IMR-90 (cell line): ENCODE data around the gene RETN. TPM values are rescaled to one million over a fixed set of nuclear protein-coding genes. Genes with fewer than 3 reads are reported as not detected.

Experiments
- ATAC-seq: fragments of 200-7000 bp; cut with Tn5 transposase; 2 replicates; pipeline ENCODE4 v1.9.1; 2020; ENCODE audit warnings: low read depth, mild to moderate bottlenecking, moderate library complexity
- BruUV-seq: library from RNA; stranded (reverse); fragments of 400-500 nt; replicated peaks from 2 replicates; lab custom pipeline; 2021; lab: Mats Ljungman, UMichigan
- CTCF ChIA-PET: fragments of 300-600 bp; formaldehyde crosslinking; extraction: SDS; loops from one replicate; lab custom pipeline; 2021; ENCODE audit warnings: antibody characterized with exemption; lab: Yijun Ruan, JAX
- POLR2A ChIA-PET: fragments of 300-600 bp; sonication (Branson Sonifier 250); formaldehyde crosslinking; loops from one replicate; lab custom pipeline; 2022; ENCODE audit warnings: antibody characterized with exemption; ENCODE audit not compliant: unreplicated experiment; lab: Charles Lee
- DNase-seq: peaks from one replicate; pipeline ENCODE4 v3.0.0; 2013
- H2AFZ ChIP-seq: replicated peaks from 2 replicates; pipeline ENCODE3; 2013; ENCODE audit warnings: low read length, mild to moderate bottlenecking; ENCODE audit not compliant: poor library complexity
- H2AK5ac ChIP-seq: 2 replicates; pipeline ENCODE4 v1.6.1; 2013; ENCODE audit warnings: low read depth, low read length, inconsistent platforms
- H2AK9ac ChIP-seq: replicated peaks from 2 replicates; pipeline ENCODE3; 2013; ENCODE audit warnings: mild to moderate bottlenecking, low read depth, low read length, moderate library complexity; ENCODE audit not compliant: poor library complexity
- H2BK120ac ChIP-seq: 2 replicates; pipeline ENCODE4 v1.6.1; 2013; ENCODE audit warnings: low read depth, low read length, inconsistent platforms
- H2BK15ac ChIP-seq: 3 replicates; pipeline ENCODE4 v1.6.1; 2013; ENCODE audit warnings: low read depth, low read length, inconsistent platforms
- H2BK20ac ChIP-seq: 2 replicates; pipeline ENCODE4 v1.6.1; 2013; ENCODE audit warnings: low read depth, mild to moderate bottlenecking, inconsistent platforms, low read length, moderate library complexity
- H2BK5ac ChIP-seq: 2 replicates; pipeline ENCODE4 v1.6.1; 2013; ENCODE audit warnings: mild to moderate bottlenecking, low read depth, low read length, inconsistent platforms; ENCODE audit not compliant: poor library complexity, severe bottlenecking
- H3K14ac ChIP-seq: replicated peaks from 2 replicates; pipeline ENCODE4 v1.6.1; 2013; ENCODE audit warnings: low read depth, low read length, inconsistent platforms
- H3K18ac ChIP-seq: 2 replicates; pipeline ENCODE4 v1.6.1; 2013; ENCODE audit warnings: low read depth, low read length, control low read depth
- H3K23ac ChIP-seq: 2 replicates; pipeline ENCODE4 v1.6.1; 2013; ENCODE audit warnings: low read depth, low read length, inconsistent platforms
- H3K27ac ChIP-seq: 2 replicates; pipeline ENCODE4 v1.5.1; 2013; ENCODE audit warnings: mild to moderate bottlenecking, control low read depth, low read length; ENCODE audit not compliant: insufficient read depth
- H3K27me3 ChIP-seq: 2 replicates; pipeline ENCODE4 v1.6.1; 2013; ENCODE audit warnings: low read length; ENCODE audit not compliant: control insufficient read depth, insufficient read depth
- H3K36me3 ChIP-seq: 2 replicates; pipeline ENCODE4 v1.6.1; 2013; ENCODE audit warnings: low read length, mixed read lengths; ENCODE audit not compliant: control insufficient read depth, insufficient read depth
- H3K4ac ChIP-seq: 2 replicates; pipeline ENCODE4 v1.6.1; 2013; ENCODE audit warnings: low read depth, low read length, inconsistent platforms
- H3K4me1 ChIP-seq: 2 replicates; pipeline ENCODE4 v1.6.1; 2013; ENCODE audit warnings: low read length, mixed read lengths; ENCODE audit not compliant: control insufficient read depth, insufficient read depth
- H3K4me2 ChIP-seq: 2 replicates; pipeline ENCODE4 v1.6.1; 2013; ENCODE audit warnings: low read depth, mild to moderate bottlenecking, control low read depth, low read length, moderate library complexity
- H3K4me3 ChIP-seq: 2 replicates; pipeline ENCODE4 v1.5.1; 2013; ENCODE audit warnings: low read depth, mild to moderate bottlenecking, control low read depth, low read length, moderate library complexity; ENCODE audit not compliant: insufficient read depth
- H3K56ac ChIP-seq: 2 replicates; pipeline ENCODE4 v1.6.1; 2013; ENCODE audit warnings: low read length, inconsistent platforms; ENCODE audit not compliant: insufficient read depth; ENCODE audit errors: extremely low read depth
- H3K79me1 ChIP-seq, 2 experiments: 2 replicates each; pipeline ENCODE4 v1.6.1; 2013; ENCODE audit warnings: low read length in 2 of 2, inconsistent platforms in 1 of 2, low read depth in 1 of 2
- H3K9ac ChIP-seq: 2 replicates; pipeline ENCODE4 v1.6.1; 2013; ENCODE audit warnings: low read depth, low read length, control low read depth
- H3K9me1 ChIP-seq: 2 replicates; pipeline ENCODE4 v1.6.1; 2013; ENCODE audit warnings: low read length, inconsistent platforms; ENCODE audit not compliant: insufficient read depth
- H3K9me3 ChIP-seq: 2 replicates; pipeline ENCODE4 v1.6.1; 2013; ENCODE audit warnings: low read length; ENCODE audit not compliant: control insufficient read depth, insufficient read depth
- H4K20me1 ChIP-seq: 2 replicates; pipeline ENCODE4 v1.6.1; 2013; ENCODE audit warnings: low read length, inconsistent platforms; ENCODE audit not compliant: insufficient read depth
- H4K5ac ChIP-seq: 2 replicates; pipeline ENCODE4 v1.6.1; 2013; ENCODE audit warnings: mild to moderate bottlenecking, low read depth, low read length, control low read depth
- H4K8ac ChIP-seq, 2 experiments: 2 replicates each; pipeline ENCODE4 v1.6.1; 2013; ENCODE audit warnings: low read depth in 2 of 2, low read length in 2 of 2, control low read depth in 1 of 2, inconsistent platforms in 1 of 2
- H4K91ac ChIP-seq: 2 replicates; pipeline ENCODE4 v1.6.1; 2013; ENCODE audit warnings: low read depth, low read length, inconsistent platforms; ENCODE audit not compliant: insufficient read depth
- BHLHE40 ChIP-seq: fragments of 150-350 bp; IDR thresholded peaks from 2 replicates; pipeline ENCODE4 v1.6.1; 2016; ENCODE audit warnings: mild to moderate bottlenecking, low read depth, low read length
- CEBPB ChIP-seq: IDR thresholded peaks from 2 replicates; pipeline ENCODE4 v1.6.1; 2012; ENCODE audit warnings: low read depth, low read length, improper control_type of control experiment
- CHD1 ChIP-seq: IDR thresholded peaks from 2 replicates; pipeline ENCODE4 v1.6.1; 2012; ENCODE audit warnings: low read depth, low read length, improper control_type of control experiment
- ELK1 ChIP-seq: fragments of 150-350 bp; IDR thresholded peaks from 2 replicates; pipeline ENCODE4 v1.6.1; 2016; ENCODE audit warnings: low read depth, mild to moderate bottlenecking, low read length, moderate library complexity, borderline replicate concordance
- FOS ChIP-seq: fragments of 150-350 bp; IDR thresholded peaks from 2 replicates; pipeline ENCODE4 v1.6.1; 2016; ENCODE audit warnings: low read depth, low read length
- MAFK ChIP-seq: IDR thresholded peaks from 2 replicates; pipeline ENCODE4 v1.6.1; 2012; ENCODE audit warnings: low read depth, low read length, improper control_type of control experiment
- NFE2L2 ChIP-seq: fragments of 150-350 bp; IDR thresholded peaks from 2 replicates; pipeline ENCODE4 v1.6.1; 2016; ENCODE audit warnings: low read depth, mild to moderate bottlenecking, low read length
- POLR2A ChIP-seq: IDR thresholded peaks from 2 replicates; pipeline ENCODE4 v1.6.1; 2012; ENCODE audit warnings: mild to moderate bottlenecking, low read depth, low read length
- RAD21 ChIP-seq: IDR thresholded peaks from 2 replicates; pipeline ENCODE4 v1.6.1; 2012; ENCODE audit warnings: low read length, improper control_type of control experiment
- RCOR1 ChIP-seq: IDR thresholded peaks from 2 replicates; pipeline ENCODE4 v1.6.1; 2012; ENCODE audit warnings: mild to moderate bottlenecking, low read length, improper control_type of control experiment; ENCODE audit not compliant: insufficient replicate concordance
- RFX5 ChIP-seq: IDR thresholded peaks from 2 replicates; pipeline ENCODE4 v1.8.0; 2012; ENCODE audit warnings: low read depth, mild to moderate bottlenecking, low read length, moderate library complexity
- USF2 ChIP-seq: fragments of 150-350 bp; IDR thresholded peaks from 2 replicates; pipeline ENCODE4 v1.6.1; 2017; ENCODE audit warnings: mild to moderate bottlenecking, antibody characterized with exemption, low read length, low read depth
- WGBS, 2 experiments: methylation state at CpG; one replicate each; pipeline versions ENCODE4 v1.1.5 to v1.1.7; 2013; ENCODE audit warnings: missing lambda C conversion rate in 2 of 2; ENCODE audit not compliant: insufficient read length in 1 of 2; ENCODE audit errors: extremely low coverage in 2 of 2; 5-methylcytosine and 5-hydroxymethylcytosine counted together
- dilution Hi-C: fragments of 300-500 bp; cut with HindIII; formaldehyde crosslinking; loops from one replicate; pipeline ENCODE4 v1.14.3; 2018; ENCODE audit warnings: low sequenced_read_pairs; ENCODE audit not compliant: unreplicated experiment
- in situ Hi-C: fragments of 300-500 bp; cut with MboI; formaldehyde crosslinking; loops from 3 replicates; pipeline ENCODE4 v1.14.3; 2019; ENCODE audit warnings: low sequenced_read_pairs, inconsistent platforms, mixed read lengths
- intact Hi-C: fragments of 100-400 bp; cut with micrococcal nuclease; formaldehyde crosslinking; loops from 2 replicates; pipeline ENCODE4 v1.10.0; 2022
- polyA plus RNA-seq, 3 experiments: library from polyadenylated mRNA; depleted of rRNA; stranded (reverse); fragments of >200 nt; gene quantifications; 2 replicates each; pipeline ENCODE4 v1.2.3, GENCODE V29; 2012; ENCODE audit warnings: low replicate concordance in 1 of 3
- total RNA-seq: library from RNA; depleted of rRNA; stranded (reverse); fragments of >200 nt; gene quantifications from 2 replicates; pipeline ENCODE4 v1.2.3, GENCODE V29; 2012
- TF ChIP-seq, protein P1 (sequence below): conservative IDR thresholded peaks from 2 replicates; pipeline ENCODE4 v1.5.1; 2012; ENCODE audit warnings: mild to moderate bottlenecking, low read depth, low read length, improper control_type of control experiment

The RETN gene
- total and polyA plus RNA-seq, 2 of the 4 experiments (the other 2 are of a cell fraction), result not detected

DNA sequence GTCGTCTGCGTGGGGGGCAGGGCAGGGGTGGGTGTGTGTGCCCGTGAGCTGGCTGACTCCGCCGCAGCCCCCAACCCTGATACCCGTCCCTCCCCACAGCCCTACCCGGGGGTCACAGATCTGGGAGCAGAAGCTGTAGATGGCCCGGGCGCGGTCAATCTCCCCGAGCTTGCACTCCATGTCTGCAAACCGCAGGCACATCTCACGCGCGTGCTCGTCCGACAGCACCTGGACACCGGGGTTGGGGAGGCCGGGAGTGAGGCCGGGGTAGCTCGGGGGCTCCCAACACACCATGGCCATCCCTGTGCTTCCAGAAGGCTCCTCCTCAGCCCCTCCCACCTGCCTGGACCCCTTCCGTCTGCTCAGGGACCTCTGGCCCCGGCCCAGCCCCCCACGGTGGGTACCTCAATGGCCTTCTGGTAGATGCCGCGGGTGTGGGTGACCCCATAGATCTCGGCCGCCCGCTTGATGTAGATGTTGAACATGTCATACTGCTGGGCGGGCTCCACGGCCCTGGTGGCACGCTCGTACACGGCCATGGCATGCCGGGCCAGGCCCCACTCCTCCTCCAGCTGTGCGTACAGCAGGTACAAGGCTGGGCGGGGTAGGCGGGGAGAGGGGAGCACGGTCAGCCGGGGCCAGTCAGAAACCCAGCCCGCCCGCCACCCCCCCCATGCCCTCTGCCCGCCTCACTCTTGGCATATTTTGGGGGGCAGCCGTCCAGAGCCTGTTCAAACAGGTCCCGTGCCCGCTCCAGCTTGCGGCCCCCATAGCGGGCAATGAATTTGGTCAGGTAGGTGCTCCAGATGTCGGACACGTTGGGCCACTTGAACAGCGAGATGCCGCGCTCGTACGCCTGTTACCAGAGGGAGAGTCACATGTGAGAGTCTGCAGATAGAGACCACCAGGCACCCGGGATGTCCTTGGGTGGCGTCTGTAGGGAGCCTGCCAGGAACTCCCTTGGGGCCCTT, 48.1 kb upstream of the RETN start:
- DNase-seq (no peak), ATAC-seq (no peak)
- POLR2A ChIA-PET, result no interaction called here
- no peaks in the 10 kb centered on the region for H4K20me1 ChIP-seq
- H4K91ac ChIP-seq, result no peak overlapping the region
- CTCF ChIA-PET, result no interaction called here
- H3K14ac ChIP-seq, result no peak overlapping the region
- H2BK120ac ChIP-seq, result no peak overlapping the region
- H4K8ac ChIP-seq, result no peak overlapping the region
- no peak overlapping the region for H3K18ac ChIP-seq
- intact Hi-C loops (no loop called here), in situ Hi-C loops (no loop called here), dilution Hi-C loops (no loop called here)
- no peak overlapping the region for H2AFZ ChIP-seq
- H3K4me2 ChIP-seq, result no peak overlapping the region
- no peaks in the 10 kb centered on the region for H3K4me1 ChIP-seq
- no peak overlapping the region for H2BK15ac ChIP-seq
- no peaks in the 10 kb centered on the region for H3K9me1 ChIP-seq
- no peak overlapping the region for H3K4me3 ChIP-seq
- no peak overlapping the region for H4K5ac ChIP-seq
- no peak overlapping the region for H3K56ac ChIP-seq
- WGBS, 2 experiments, result 99% methylated on average over 17 of the region's 57 CpGs; no CpG with 5 or more reads in 1 of the 2 experiments
- peaks cover 56% of the 10 kb centered on the region for H3K36me3 ChIP-seq
- no peak overlapping the region for H3K23ac ChIP-seq
- no peak overlapping the region for H2AK5ac ChIP-seq
- H2AK9ac ChIP-seq, result no peak overlapping the region
- H2BK5ac ChIP-seq, result no peak overlapping the region
- TF ChIP-seq POLR2A, result no peak
- TF ChIP-seq RFX5, result no peak
- TF ChIP-seq, protein P1, sequence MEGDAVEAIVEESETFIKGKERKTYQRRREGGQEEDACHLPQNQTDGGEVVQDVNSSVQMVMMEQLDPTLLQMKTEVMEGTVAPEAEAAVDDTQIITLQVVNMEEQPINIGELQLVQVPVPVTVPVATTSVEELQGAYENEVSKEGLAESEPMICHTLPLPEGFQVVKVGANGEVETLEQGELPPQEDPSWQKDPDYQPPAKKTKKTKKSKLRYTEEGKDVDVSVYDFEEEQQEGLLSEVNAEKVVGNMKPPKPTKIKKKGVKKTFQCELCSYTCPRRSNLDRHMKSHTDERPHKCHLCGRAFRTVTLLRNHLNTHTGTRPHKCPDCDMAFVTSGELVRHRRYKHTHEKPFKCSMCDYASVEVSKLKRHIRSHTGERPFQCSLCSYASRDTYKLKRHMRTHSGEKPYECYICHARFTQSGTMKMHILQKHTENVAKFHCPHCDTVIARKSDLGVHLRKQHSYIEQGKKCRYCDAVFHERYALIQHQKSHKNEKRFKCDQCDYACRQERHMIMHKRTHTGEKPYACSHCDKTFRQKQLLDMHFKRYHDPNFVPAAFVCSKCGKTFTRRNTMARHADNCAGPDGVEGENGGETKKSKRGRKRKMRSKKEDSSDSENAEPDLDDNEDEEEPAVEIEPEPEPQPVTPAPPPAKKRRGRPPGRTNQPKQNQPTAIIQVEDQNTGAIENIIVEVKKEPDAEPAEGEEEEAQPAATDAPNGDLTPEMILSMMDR, result no peak
- TF ChIP-seq FOS, result no peak
- no peak for TF ChIP-seq USF2
- no peak for TF ChIP-seq ELK1
- no peak for TF ChIP-seq RAD21
- TF ChIP-seq CEBPB, result no peak
- TF ChIP-seq BHLHE40, result no peak
- no peak for TF ChIP-seq NFE2L2
- no peak for TF ChIP-seq MAFK
- no peak for TF ChIP-seq RCOR1
- no peak for TF ChIP-seq CHD1
- no peaks in the 10 kb centered on the region for H3K9me3 ChIP-seq
- no peak overlapping the region for H3K9ac ChIP-seq
- H3K4ac ChIP-seq, result no peak overlapping the region
- H3K79me1 ChIP-seq, result peaks cover 0 to 6% of the 10 kb centered on the region in 2 experiments; a peak in 2 of 4 replicates
- no TSS peak for BruUV-seq
- no peak overlapping the region for H3K27ac ChIP-seq
- H2BK20ac ChIP-seq, result no peak overlapping the region
- no peaks in the 10 kb centered on the region for H3K27me3 ChIP-seq
